WTC11 (cell line): Measurements from ENCODE around the gene SPATA32. TPM values are rescaled to one million over a fixed set of nuclear protein-coding genes. Genes with fewer than 3 reads are reported as not detected.
"Not testable (repeated sequence)": the region's sequence is repeated elsewhere in the genome, so short reads cannot be mapped to it uniquely, and the experiment has no call there.

Source experiments
- ATAC-seq: fragments of 200-7000 bp; cut with Tn5 transposase; 2 replicates; pipeline ENCODE4 v1.10.0; 2021; ENCODE audit warnings: mild to moderate bottlenecking, moderate library complexity
- CTCF ChIA-PET: fragments of 300-600 bp; sonication (Branson Sonifier 250); formaldehyde crosslinking; loops from one replicate; lab custom pipeline; 2021; ENCODE audit warnings: antibody characterized with exemption; lab: Charles Lee
- POLR2A ChIA-PET: fragments of 350-600 bp; sonication (Branson Sonifier 250); formaldehyde crosslinking; loops from one replicate; lab custom pipeline; 2021; ENCODE audit warnings: antibody characterized with exemption; lab: Charles Lee
- DNase-seq: peaks from one replicate; pipeline ENCODE4 v3.0.0; 2021; ENCODE audit warnings: low spot score
- H3K27ac Mint-ChIP-seq: 2 replicates; pipeline ENCODE4 v1.8.0; 2021; ENCODE audit warnings: mixed read lengths
- H3K27me3 Mint-ChIP-seq: 2 replicates; pipeline ENCODE4 v1.8.0; 2021; ENCODE audit warnings: low read depth, mild to moderate bottlenecking, moderate library complexity, mixed read lengths
- H3K36me3 Mint-ChIP-seq: 2 replicates; pipeline ENCODE4 v1.8.0; 2021; ENCODE audit warnings: mixed read lengths
- H3K4me1 Mint-ChIP-seq: 2 replicates; pipeline ENCODE4 v1.8.0; 2022; ENCODE audit warnings: mixed read lengths
- H3K4me3 Mint-ChIP-seq: 2 replicates; pipeline ENCODE4 v1.8.0; 2021; ENCODE audit warnings: mild to moderate bottlenecking, moderate library complexity, mixed read lengths
- H3K9me3 Mint-ChIP-seq: 2 replicates; pipeline ENCODE4 v1.8.0; 2021; ENCODE audit warnings: mixed read lengths
- ATF3 ChIP-seq: sonication (generic); formaldehyde crosslinking; conservative IDR thresholded peaks from 2 replicates; pipeline ENCODE4 v1.8.1; 2022; ENCODE audit warnings: mild to moderate bottlenecking, missing genetic modification reagents
- CTCF ChIP-seq: fragments of 200-600 bp; IDR thresholded peaks from 2 replicates; pipeline ENCODE4 v1.8.0; 2022; ENCODE audit warnings: antibody characterized with exemption
- E2F4 ChIP-seq: sonication (generic); formaldehyde crosslinking; IDR thresholded peaks from 2 replicates; pipeline ENCODE4 v1.8.1; 2022; ENCODE audit warnings: low read depth, mild to moderate bottlenecking, moderate library complexity, missing genetic modification reagents, borderline replicate concordance
- ELF4 ChIP-seq: sonication (generic); formaldehyde crosslinking; IDR thresholded peaks from 2 replicates; pipeline ENCODE4 v1.8.1; 2022; ENCODE audit warnings: low read depth, mild to moderate bottlenecking, moderate library complexity, missing genetic modification reagents
- IRF2 ChIP-seq: sonication (generic); formaldehyde crosslinking; IDR thresholded peaks from 2 replicates; pipeline ENCODE4 v1.8.0; 2022; ENCODE audit warnings: low read depth, missing genetic modification reagents, borderline replicate concordance
- JAZF1 ChIP-seq: fragments of 250-450 bp; sonication (Bioruptor Pico); IDR thresholded peaks from 2 replicates; pipeline ENCODE4 v1.9.0; 2021; ENCODE audit warnings: moderate library complexity, mild to moderate bottlenecking, inconsistent platforms
- JUN ChIP-seq: sonication (generic); formaldehyde crosslinking; IDR thresholded peaks from 2 replicates; pipeline ENCODE4 v1.8.0; 2023; ENCODE audit warnings: mild to moderate bottlenecking, missing genetic modification reagents
- NFYB ChIP-seq: sonication (generic); formaldehyde crosslinking; conservative IDR thresholded peaks from 2 replicates; pipeline ENCODE4 v1.8.0; 2022; ENCODE audit warnings: low read depth, missing genetic modification reagents
- NR1H2 ChIP-seq: sonication (generic); formaldehyde crosslinking; IDR thresholded peaks from 2 replicates; pipeline ENCODE4 v1.9.0; 2021; ENCODE audit warnings: mild to moderate bottlenecking, moderate library complexity, missing genetic modification reagents
- NR2C2 ChIP-seq: sonication (generic); formaldehyde crosslinking; IDR thresholded peaks from 2 replicates; pipeline ENCODE4 v1.8.0; 2022; ENCODE audit warnings: mild to moderate bottlenecking, missing genetic modification reagents
- PREB ChIP-seq: sonication (generic); formaldehyde crosslinking; IDR thresholded peaks from 2 replicates; pipeline ENCODE4 v1.8.1; 2022; ENCODE audit warnings: mild to moderate bottlenecking, missing genetic modification reagents, moderate library complexity, borderline replicate concordance
- SP1 ChIP-seq: sonication (generic); formaldehyde crosslinking; conservative IDR thresholded peaks from 2 replicates; pipeline ENCODE4 v1.8.1; 2022; ENCODE audit warnings: missing genetic modification reagents
- TP53 ChIP-seq: sonication (generic); formaldehyde crosslinking; IDR thresholded peaks from 2 replicates; pipeline ENCODE4 v1.8.1; 2023; ENCODE audit warnings: mild to moderate bottlenecking, missing genetic modification reagents
- USF1 ChIP-seq: sonication (generic); formaldehyde crosslinking; IDR thresholded peaks from 2 replicates; pipeline ENCODE4 v1.8.0; 2022; ENCODE audit warnings: mild to moderate bottlenecking, missing genetic modification reagents
- ZBTB21 ChIP-seq: sonication (generic); formaldehyde crosslinking; IDR thresholded peaks from 2 replicates; pipeline ENCODE4 v1.8.1; 2023; ENCODE audit warnings: mild to moderate bottlenecking, missing genetic modification reagents, borderline replicate concordance
- ZMAT4 ChIP-seq: fragments of 250-450 bp; sonication (Bioruptor Pico); IDR thresholded peaks from 2 replicates; pipeline ENCODE4 v1.9.0; 2021; ENCODE audit warnings: mild to moderate bottlenecking
- ZNF121 ChIP-seq: sonication (generic); formaldehyde crosslinking; IDR thresholded peaks from 2 replicates; pipeline ENCODE4 v1.8.0; 2023; ENCODE audit warnings: missing genetic modification reagents
- ZNF219 ChIP-seq: sonication (generic); formaldehyde crosslinking; IDR thresholded peaks from 2 replicates; pipeline ENCODE4 v1.8.0; 2023; ENCODE audit warnings: missing genetic modification reagents, mild to moderate bottlenecking, borderline replicate concordance
- ZNF263 ChIP-seq: sonication (generic); formaldehyde crosslinking; IDR thresholded peaks from 2 replicates; pipeline ENCODE4 v1.8.1; 2022; ENCODE audit warnings: low read depth, mild to moderate bottlenecking, moderate library complexity, missing genetic modification reagents
- ZNF423 ChIP-seq: fragments of 250-450 bp; sonication (Bioruptor Pico); IDR thresholded peaks from 2 replicates; pipeline ENCODE4 v2.1.2; 2022; ENCODE audit warnings: mild to moderate bottlenecking, moderate library complexity
- ZNF512 ChIP-seq: sonication (generic); formaldehyde crosslinking; IDR thresholded peaks from 2 replicates; pipeline ENCODE4 v1.8.1; 2022; ENCODE audit warnings: missing genetic modification reagents, borderline replicate concordance
- ZSCAN18 ChIP-seq: fragments of 250-450 bp; sonication (Bioruptor Pico); IDR thresholded peaks from 2 replicates; pipeline ENCODE4 v2.1.2; 2022; ENCODE audit warnings: mild to moderate bottlenecking, moderate library complexity
- total RNA-seq: library from RNA; stranded (reverse); gene quantifications from 3 replicates; pipeline ENCODE4 v1.2.3, GENCODE V29; 2021

The SPATA32 gene
- total RNA-seq, 1 experiment from 2014 or later = 0.15 TPM

GRCh38 chr17:45302649-45303173 lies 40.8 kb upstream of the SPATA32 start (continued):
- TF ChIP-seq PREB (no peak), ZNF263 (CRISPR knock-in tag) (no peak), JAZF1 (CRISPR knock-in tag) (no peak), ZSCAN18 (CRISPR knock-in tag) (no peak), SP1 (CRISPR knock-in tag) (no peak)

- DNase-seq, H3K9me3 Mint-ChIP-seq, H3K27ac Mint-ChIP-seq, H3K36me3 Mint-ChIP-seq, ATAC-seq, H3K4me3 Mint-ChIP-seq, H3K27me3 Mint-ChIP-seq, H3K4me1 Mint-ChIP-seq, POLR2A ChIA-PET: not testable (repeated sequence)
- CTCF ChIA-PET = interaction anchor here (1.3 to 1.8 kb wide), 3 partner anchors 15 to 55 kb away, joined by 3 to 4 read pairs (median 4); partner anchors contain the start of gene MAP3K14
These were observed 40.3 kb upstream of the SPATA32 start for GRCh38 chr17:45302220-45302619.

GRCh38 chr17:45301674-45302073 lies 39.8 kb upstream of the SPATA32 start:
- no peak for ATAC-seq
- Mint-ChIP-seq H3K4me1 (peaks cover 9% of the 10 kb centered on the region), H3K36me3 (no peaks in the 10 kb centered on the region)
- POLR2A ChIA-PET = no interaction called here
- TF ChIP-seq NFYB (CRISPR knock-in tag) (no peak), USF1 (CRISPR knock-in tag) (no peak), JUN (CRISPR knock-in tag) (no peak), SP1 (CRISPR knock-in tag) (no peak), ZNF423 (CRISPR knock-in tag) (no peak), ZMAT4 (CRISPR knock-in tag) (no peak), ZNF263 (CRISPR knock-in tag) (no peak), ELF4 (CRISPR knock-in tag) (no peak), CTCF (no peak), ZNF121 (CRISPR knock-in tag) (no peak), ATF3 (no peak), ZNF512 (CRISPR knock-in tag) (no peak), ZSCAN18 (CRISPR knock-in tag) (no peak), ZNF219 (no peak), E2F4 (CRISPR knock-in tag) (no peak), IRF2 (CRISPR knock-in tag) (no peak), NR2C2 (CRISPR knock-in tag) (no peak), TP53 (CRISPR knock-in tag) (no peak), NR1H2 (CRISPR knock-in tag) (no peak), ZBTB21 (CRISPR knock-in tag) (no peak)
- TF ChIP-seq, all 79 proteins: peak for 0
- H3K27ac Mint-ChIP-seq = no peak overlapping the region
- H3K9me3 Mint-ChIP-seq = no peaks in the 10 kb centered on the region
- no peak overlapping the region for H3K4me3 Mint-ChIP-seq
- CTCF ChIA-PET = interaction anchor here (1.5 to 1.8 kb wide), 2 partner anchors 15 to 55 kb away, joined by 4 read pairs; partner anchors contain the start of gene MAP3K14
- no peak for DNase-seq
- no peaks in the 10 kb centered on the region for H3K27me3 Mint-ChIP-seq
